Astrocyte (in vitro differentiated cells and primary cell): ENCODE measurements around the gene ARSK. TPM values are rescaled to one million over a fixed set of nuclear protein-coding genes. Genes with fewer than 3 reads are reported as not detected.

Experiments
- DNase-seq: peaks from one replicate; pipeline ENCODE4 v3.0.0-alpha.2; 2010; ENCODE audit warnings: low read depth
- FAIRE-seq: peaks from 2 replicates; lab custom pipeline; 2011; peaks lifted over from hg19 to GRCh38; lab: Jason Lieb, UNC
- H2AFZ ChIP-seq: 2 replicates; pipeline ENCODE4 v1.6.0; 2012; ENCODE audit warnings: low read depth, low read length, inconsistent platforms
- H3K27ac ChIP-seq: 2 replicates; pipeline ENCODE4 v1.5.1; 2011; ENCODE audit warnings: low read depth, low read length, inconsistent platforms
- H3K27me3 ChIP-seq: 2 replicates; pipeline ENCODE4 v1.6.0; 2011; ENCODE audit warnings: low read length, inconsistent platforms; ENCODE audit not compliant: insufficient read depth
- H3K36me3 ChIP-seq: 2 replicates; pipeline ENCODE4 v1.5.1; 2011; ENCODE audit warnings: low read length, inconsistent platforms; ENCODE audit not compliant: insufficient read depth
- H3K4me1 ChIP-seq: 2 replicates; pipeline ENCODE4 v1.5.1; 2011; ENCODE audit warnings: low read length, inconsistent platforms; ENCODE audit not compliant: insufficient read depth
- H3K4me2 ChIP-seq: 2 replicates; pipeline ENCODE4 v1.6.0; 2012; ENCODE audit warnings: low read length, inconsistent platforms
- H3K4me3 ChIP-seq: 2 replicates; pipeline ENCODE4 v1.5.1; 2011; ENCODE audit warnings: low read depth, mild to moderate bottlenecking, low read length, inconsistent platforms; ENCODE audit not compliant: insufficient read depth
- H3K79me2 ChIP-seq: 2 replicates; pipeline ENCODE4 v1.6.0; 2012; ENCODE audit warnings: mild to moderate bottlenecking, low read length, inconsistent platforms; ENCODE audit not compliant: insufficient read depth
- H3K9ac ChIP-seq: 2 replicates; pipeline ENCODE4 v1.6.0; 2012; ENCODE audit warnings: mild to moderate bottlenecking, low read length, inconsistent platforms
- H3K9me3 ChIP-seq: 2 replicates; pipeline ENCODE4 v1.5.1; 2012; ENCODE audit warnings: low read depth, mild to moderate bottlenecking, low read length, inconsistent platforms; ENCODE audit not compliant: insufficient read depth
- H4K20me1 ChIP-seq: 2 replicates; pipeline ENCODE4 v1.6.0; 2012; ENCODE audit warnings: low read length, inconsistent platforms; ENCODE audit not compliant: insufficient read depth
- H3K27ac Mint-ChIP-seq: one replicate; pipeline ENCODE4 v1.8.0; 2021; ENCODE audit warnings: mild to moderate bottlenecking, mixed read lengths; ENCODE audit not compliant: unreplicated experiment
- H3K27me3 Mint-ChIP-seq: one replicate; pipeline ENCODE4 v1.8.0; 2021; ENCODE audit warnings: low read depth, mixed read lengths; ENCODE audit not compliant: unreplicated experiment
- H3K36me3 Mint-ChIP-seq: one replicate; pipeline ENCODE4 v1.8.0; 2021; ENCODE audit warnings: low read depth, mixed read lengths; ENCODE audit not compliant: unreplicated experiment
- H3K4me1 Mint-ChIP-seq: one replicate; pipeline ENCODE4 v1.8.0; 2021; ENCODE audit warnings: low read depth, mixed read lengths; ENCODE audit not compliant: unreplicated experiment
- H3K4me3 Mint-ChIP-seq: one replicate; pipeline ENCODE4 v1.8.0; 2021; ENCODE audit warnings: mild to moderate bottlenecking, moderate library complexity, mixed read lengths; ENCODE audit not compliant: unreplicated experiment
- H3K9me3 Mint-ChIP-seq: one replicate; pipeline ENCODE4 v1.8.0; 2021; ENCODE audit warnings: mild to moderate bottlenecking, mixed read lengths; ENCODE audit not compliant: unreplicated experiment
- EZH2 ChIP-seq: IDR thresholded peaks from 2 replicates; pipeline ENCODE4 v1.6.1; 2012; ENCODE audit warnings: mild to moderate bottlenecking, low read length, inconsistent platforms; ENCODE audit not compliant: insufficient read depth
- total RNA-seq: library from RNA; stranded (reverse); gene quantifications from 2 replicates; pipeline ENCODE4 v1.2.1, GENCODE V29; 2021
- TF ChIP-seq, protein P1 (sequence below): IDR thresholded peaks from 2 replicates; pipeline ENCODE4 v1.5.1; 2011; ENCODE audit warnings: low read depth, mild to moderate bottlenecking, inconsistent platforms, low read length, moderate library complexity; ENCODE audit not compliant: insufficient read depth

ARSK gene
- total RNA-seq, 1 donor from 2014 or later, result 9.0 TPM

GRCh38 chr5:95620030-95620869, 65.3 kb downstream of the ARSK start, which contains the start of gene GPR150:
TSS of gene GPR150 (plus strand) at chr5:95620087. CDS start at chr5:95620276, 189 bp downstream.
- Mint-ChIP-seq H3K4me3 (peak within 1 kb of the TSS; percentile 80), H3K27me3 (peaks cover 44% of the 10 kb centered on the region), H3K9me3 (peaks cover 4% of the 10 kb centered on the region), H3K4me1 (peaks cover 4% of the 10 kb centered on the region), H3K36me3 (peaks cover 3% of the 10 kb centered on the region), H3K27ac (no peak within 1 kb of the TSS)
- H3K27me3 ChIP-seq, result peaks cover 4% of the 10 kb centered on the region
- H3K4me3 ChIP-seq, result peak within 1 kb of the TSS; percentile 64
- H3K4me2 ChIP-seq, result peak within 1 kb of the TSS; percentile 93
- H3K9ac ChIP-seq, result peak within 1 kb of the TSS; percentile 62
- no peaks in the 10 kb centered on the region for H3K9me3 ChIP-seq
- no peak within 1 kb of the TSS for H3K27ac ChIP-seq
- no peaks in the 10 kb centered on the region for H3K79me2 ChIP-seq
- peak within 1 kb of the TSS; percentile 96 for H2AFZ ChIP-seq
- peaks cover 19% of the 10 kb centered on the region for H3K4me1 ChIP-seq
- H3K36me3 ChIP-seq, result no peaks in the 10 kb centered on the region
- TF ChIP-seq, protein P1, sequence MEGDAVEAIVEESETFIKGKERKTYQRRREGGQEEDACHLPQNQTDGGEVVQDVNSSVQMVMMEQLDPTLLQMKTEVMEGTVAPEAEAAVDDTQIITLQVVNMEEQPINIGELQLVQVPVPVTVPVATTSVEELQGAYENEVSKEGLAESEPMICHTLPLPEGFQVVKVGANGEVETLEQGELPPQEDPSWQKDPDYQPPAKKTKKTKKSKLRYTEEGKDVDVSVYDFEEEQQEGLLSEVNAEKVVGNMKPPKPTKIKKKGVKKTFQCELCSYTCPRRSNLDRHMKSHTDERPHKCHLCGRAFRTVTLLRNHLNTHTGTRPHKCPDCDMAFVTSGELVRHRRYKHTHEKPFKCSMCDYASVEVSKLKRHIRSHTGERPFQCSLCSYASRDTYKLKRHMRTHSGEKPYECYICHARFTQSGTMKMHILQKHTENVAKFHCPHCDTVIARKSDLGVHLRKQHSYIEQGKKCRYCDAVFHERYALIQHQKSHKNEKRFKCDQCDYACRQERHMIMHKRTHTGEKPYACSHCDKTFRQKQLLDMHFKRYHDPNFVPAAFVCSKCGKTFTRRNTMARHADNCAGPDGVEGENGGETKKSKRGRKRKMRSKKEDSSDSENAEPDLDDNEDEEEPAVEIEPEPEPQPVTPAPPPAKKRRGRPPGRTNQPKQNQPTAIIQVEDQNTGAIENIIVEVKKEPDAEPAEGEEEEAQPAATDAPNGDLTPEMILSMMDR, result no peak
- TF ChIP-seq EZH2, result no peak
- DNase-seq, result peak; percentile 24
- no peak for FAIRE-seq
- H4K20me1 ChIP-seq, result no peaks in the 10 kb centered on the region

GRCh38 chr5:95620870-95621838, 66.3 kb downstream of the ARSK start:
- Mint-ChIP-seq H3K27ac (peak overlapping the region; percentile 9), H3K36me3 (peaks cover 3% of the 10 kb centered on the region), H3K4me1 (peaks cover 4% of the 10 kb centered on the region), H3K9me3 (peaks cover 4% of the 10 kb centered on the region), H3K4me3 (peak overlapping the region; percentile 78), H3K27me3 (peaks cover 45% of the 10 kb centered on the region)
- Histone ChIP-seq H3K27ac (no peak overlapping the region), H3K79me2 (no peaks in the 10 kb centered on the region), H3K9me3 (no peaks in the 10 kb centered on the region), H3K4me1 (peaks cover 19% of the 10 kb centered on the region), H3K4me3 (peak overlapping the region; percentile 64), H4K20me1 (no peaks in the 10 kb centered on the region), H3K27me3 (peaks cover 4% of the 10 kb centered on the region), H3K9ac (peak overlapping the region; percentile 28), H3K36me3 (no peaks in the 10 kb centered on the region), H3K4me2 (peak overlapping the region; percentile 93), H2AFZ (peak overlapping the region; percentile 96)
- DNase-seq (no peak), FAIRE-seq (no peak)
- TF ChIP-seq EZH2, result no peak
- TF ChIP-seq, protein P1, result no peak
